COR-L47 (cell line): Measurements from ENCODE around the gene EXTL1.

ENCODE experiments used
- DNase-seq: peaks from one replicate; lab custom pipeline; 2025; lab: John Stamatoyannopoulos, UW

Gene EXTL1

GRCh38 chr1:26025060-26025459 is 3.5 kb downstream of the EXTL1 start:
- DNase-seq: no peak

- DNase-seq: no peak
These were observed 3.9 kb downstream of the EXTL1 start for GRCh38 chr1:26025517-26025916.

- no peak for DNase-seq
These were observed 6.3 kb downstream of the EXTL1 start for GRCh38 chr1:26027716-26028489.

GRCh38 chr1:26028490-26028980 is 7.0 kb downstream of the EXTL1 start:
- no peak for DNase-seq

- no peak for DNase-seq
These were observed 7.7 kb downstream of the EXTL1 start for GRCh38 chr1:26029054-26029863.

GRCh38 chr1:26029864-26030481 is 8.4 kb downstream of the EXTL1 start:
- no peak for DNase-seq

- no peak for DNase-seq
These were observed 9.6 kb downstream of the EXTL1 start for GRCh38 chr1:26031196-26031595.

GRCh38 chr1:26031611-26032220 is 10.1 kb downstream of the EXTL1 start:
- no peak for DNase-seq

- no peak for DNase-seq
These were observed 11.2 kb downstream of the EXTL1 start for GRCh38 chr1:26032656-26033357.

- no peak for DNase-seq
These were observed 13.1 kb downstream of the EXTL1 start for GRCh38 chr1:26034504-26035202.

GRCh38 chr1:26035203-26035958 is 13.8 kb downstream of the EXTL1 start:
- peak; percentile 89 for DNase-seq

- DNase-seq: peak; percentile 61
These were observed 14.6 kb downstream of the EXTL1 start for GRCh38 chr1:26035959-26036755.

- no peak for DNase-seq
These were observed 15.2 kb downstream of the EXTL1 start for GRCh38 chr1:26036756-26037281.

GRCh38 chr1:26037904-26038303 is 16.3 kb downstream of the EXTL1 start:
- no peak for DNase-seq

GRCh38 chr1:26038477-26038876 is 16.9 kb downstream of the EXTL1 start:
- no peak for DNase-seq

- DNase-seq: no peak
These were observed 17.3 kb downstream of the EXTL1 start for GRCh38 chr1:26038904-26039303.

GRCh38 chr1:26041401-26041800 is 19.8 kb downstream of the EXTL1 start:
- no peak for DNase-seq

GRCh38 chr1:26041978-26042377 is 20.4 kb downstream of the EXTL1 start:
- no peak for DNase-seq

- no peak for DNase-seq
These were observed 22.2 kb downstream of the EXTL1 start for GRCh38 chr1:26043765-26044164.
